Measurements from ENCODE around the gene MAP3K10.

DNA sequence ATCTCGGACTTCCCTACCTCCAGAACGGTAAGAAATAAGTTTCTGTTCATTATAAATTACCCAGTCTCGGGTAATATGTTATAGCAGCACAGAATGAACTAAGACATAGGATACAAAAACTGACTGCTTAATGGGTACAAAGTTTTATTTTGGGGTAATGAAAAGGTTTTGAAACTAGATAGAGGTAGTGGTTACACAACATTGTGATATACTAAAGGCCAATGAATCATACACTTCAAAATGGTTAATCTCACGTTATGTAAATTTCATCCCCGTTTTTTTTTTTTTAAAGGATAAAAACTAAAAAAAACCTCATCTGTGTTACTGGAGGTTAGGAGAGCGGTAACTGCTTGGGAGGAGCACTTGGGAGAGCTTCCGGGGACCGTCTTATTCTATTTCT, 70.4 kb downstream of the MAP3K10 start:
- TF ChIP-seq, protein P1, sequence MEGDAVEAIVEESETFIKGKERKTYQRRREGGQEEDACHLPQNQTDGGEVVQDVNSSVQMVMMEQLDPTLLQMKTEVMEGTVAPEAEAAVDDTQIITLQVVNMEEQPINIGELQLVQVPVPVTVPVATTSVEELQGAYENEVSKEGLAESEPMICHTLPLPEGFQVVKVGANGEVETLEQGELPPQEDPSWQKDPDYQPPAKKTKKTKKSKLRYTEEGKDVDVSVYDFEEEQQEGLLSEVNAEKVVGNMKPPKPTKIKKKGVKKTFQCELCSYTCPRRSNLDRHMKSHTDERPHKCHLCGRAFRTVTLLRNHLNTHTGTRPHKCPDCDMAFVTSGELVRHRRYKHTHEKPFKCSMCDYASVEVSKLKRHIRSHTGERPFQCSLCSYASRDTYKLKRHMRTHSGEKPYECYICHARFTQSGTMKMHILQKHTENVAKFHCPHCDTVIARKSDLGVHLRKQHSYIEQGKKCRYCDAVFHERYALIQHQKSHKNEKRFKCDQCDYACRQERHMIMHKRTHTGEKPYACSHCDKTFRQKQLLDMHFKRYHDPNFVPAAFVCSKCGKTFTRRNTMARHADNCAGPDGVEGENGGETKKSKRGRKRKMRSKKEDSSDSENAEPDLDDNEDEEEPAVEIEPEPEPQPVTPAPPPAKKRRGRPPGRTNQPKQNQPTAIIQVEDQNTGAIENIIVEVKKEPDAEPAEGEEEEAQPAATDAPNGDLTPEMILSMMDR (conservative IDR thresholded peaks at IDR 0.05): no peak
- TF ChIP-seq EZH2 (IDR thresholded peaks at IDR 0.05; ENCODE audit: low read depth): no peak
